ENCODE results near the gene NKD2.

NKD2 gene

GRCh38 chr5:1032011-1032410 is 23.4 kb downstream of the NKD2 start:
- DNase-seq: no peak

- no peak for DNase-seq
Measured at GRCh38 chr5:1032551-1033027, 24.0 kb downstream of the NKD2 start.

- DNase-seq: no peak
Measured at GRCh38 chr5:1033178-1033577, 24.6 kb downstream of the NKD2 start.

GRCh38 chr5:1033606-1034420 is 25.2 kb downstream of the NKD2 start:
- DNase-seq: no peak

GRCh38 chr5:1034421-1034905 is 25.9 kb downstream of the NKD2 start:
- DNase-seq: no peak

- DNase-seq: no peak
Measured at GRCh38 chr5:1034986-1035385, 26.4 kb downstream of the NKD2 start.

GRCh38 chr5:1035421-1036405 is 27.1 kb downstream of the NKD2 start:
- DNase-seq: no peak

GRCh38 chr5:1036504-1037122 is 28.0 kb downstream of the NKD2 start:
- DNase-seq: no peak

GRCh38 chr5:1037123-1037670 is 28.6 kb downstream of the NKD2 start:
- no peak for DNase-seq

GRCh38 chr5:1037671-1038416 is 29.2 kb downstream of the NKD2 start:
- DNase-seq: no peak

GRCh38 chr5:1038417-1039209 is 30.0 kb downstream of the NKD2 start:
- no peak for DNase-seq

GRCh38 chr5:1039210-1039548 is 30.6 kb downstream of the NKD2 start:
- DNase-seq: no peak

GRCh38 chr5:1039706-1040260 is 31.2 kb downstream of the NKD2 start:
- no peak for DNase-seq

- no peak for DNase-seq
Measured at GRCh38 chr5:1040571-1040970, 32.0 kb downstream of the NKD2 start.

GRCh38 chr5:1041225-1042143 is 32.9 kb downstream of the NKD2 start:
- DNase-seq: no peak

GRCh38 chr5:1042626-1043025 is 34.0 kb downstream of the NKD2 start:
- no peak for DNase-seq

- no peak for DNase-seq
Measured at GRCh38 chr5:1043327-1043726, 34.7 kb downstream of the NKD2 start.

GRCh38 chr5:1044117-1044516 is 35.5 kb downstream of the NKD2 start:
- no peak for DNase-seq

- DNase-seq: no peak
Measured at GRCh38 chr5:1045960-1046560, 37.5 kb downstream of the NKD2 start.
